Activated CD8-positive, alpha-beta memory T cell treated with anti-CD3 and anti-CD28 coated beads, Interleukin-2, amount 50 U/mL, for 1 hour (primary cell): ENCODE measurements around the gene IL2RA.
"Not testable (repeated sequence)": the region's sequence is repeated elsewhere in the genome, so short reads cannot be mapped to it uniquely, and the experiment has no call there.

Experiments used
- DNase-seq: peaks from one replicate; pipeline ENCODE4 v3.0.0-alpha.2; 2020; ENCODE audit errors: extremely low read depth

Gene IL2RA

GRCh38 chr10:6082496-6083395, 20.6 kb upstream of the IL2RA start:
- no peak for DNase-seq

- DNase-seq: no peak
Observed at GRCh38 chr10:6080417-6080973, 18.3 kb upstream of the IL2RA start.

- DNase-seq: no peak
Observed at GRCh38 chr10:6079044-6079443, 16.9 kb upstream of the IL2RA start.

GRCh38 chr10:6077071-6077675, 15.0 kb upstream of the IL2RA start:
- no peak for DNase-seq

GRCh38 chr10:6074489-6075301, 12.5 kb upstream of the IL2RA start:
- DNase-seq: no peak

- DNase-seq: no peak
Observed at GRCh38 chr10:6072215-6072934, 10.2 kb upstream of the IL2RA start.

- DNase-seq: no peak
Observed at GRCh38 chr10:6071181-6072175, 9.3 kb upstream of the IL2RA start.

- DNase-seq: no peak
Observed at GRCh38 chr10:6070660-6071059, 8.5 kb upstream of the IL2RA start.

GRCh38 chr10:6069081-6069931, 7.1 kb upstream of the IL2RA start:
- DNase-seq: no peak

GRCh38 chr10:6068422-6068821, 6.3 kb upstream of the IL2RA start:
- no peak for DNase-seq

GRCh38 chr10:6068006-6068405, 5.8 kb upstream of the IL2RA start:
- DNase-seq: no peak

- no peak for DNase-seq
Observed at GRCh38 chr10:6067457-6067856, 5.3 kb upstream of the IL2RA start.

GRCh38 chr10:6065835-6066234, 3.7 kb upstream of the IL2RA start:
- no peak for DNase-seq

- DNase-seq: no peak
Observed at GRCh38 chr10:6065406-6065805, 3.2 kb upstream of the IL2RA start.

- DNase-seq: not testable (repeated sequence)
Observed at GRCh38 chr10:6064726-6065125, 2.6 kb upstream of the IL2RA start.

GRCh38 chr10:6064119-6064518, 2.0 kb upstream of the IL2RA start:
- DNase-seq: no peak

- no peak for DNase-seq
Observed at GRCh38 chr10:6061056-6061455, 1.1 kb downstream of the IL2RA start.

- DNase-seq: no peak
Observed at GRCh38 chr10:6059506-6059905, 2.7 kb downstream of the IL2RA start.
